ENCODE results near the gene CNST.

The CNST gene

GRCh38 chr1:246678816-246679793, 112.8 kb downstream of the CNST start:
- DNase-seq (ENCODE audit: low read depth), result no peak

- DNase-seq (ENCODE audit: low read depth), result no peak
Observed at GRCh38 chr1:246679794-246680177, 113.5 kb downstream of the CNST start.

- no peak for DNase-seq (ENCODE audit: low read depth)
Observed at GRCh38 chr1:246680190-246680589, 113.9 kb downstream of the CNST start.

GRCh38 chr1:246680696-246681130, 114.5 kb downstream of the CNST start:
- DNase-seq (ENCODE audit: low read depth), result no peak

GRCh38 chr1:246681900-246682895, 115.9 kb downstream of the CNST start:
- DNase-seq (ENCODE audit: low read depth), result no peak

GRCh38 chr1:246683521-246683920, 117.3 kb downstream of the CNST start:
- DNase-seq (ENCODE audit: low read depth), result no peak

- no peak for DNase-seq (ENCODE audit: low read depth)
Observed at GRCh38 chr1:246687002-246687401, 120.7 kb downstream of the CNST start.

GRCh38 chr1:246689409-246690008, 123.3 kb downstream of the CNST start:
- peak; percentile 12 for DNase-seq (ENCODE audit: low read depth)

- no peak for DNase-seq (ENCODE audit: low read depth)
Observed at GRCh38 chr1:246690100-246690499, 123.8 kb downstream of the CNST start.

GRCh38 chr1:246691622-246692495, 125.6 kb downstream of the CNST start:
- DNase-seq (ENCODE audit: low read depth), result no peak

- peak; percentile 15 for DNase-seq (ENCODE audit: low read depth)
Observed at GRCh38 chr1:246694213-246694895, 128.1 kb downstream of the CNST start.

- no peak for DNase-seq (ENCODE audit: low read depth)
Observed at GRCh38 chr1:246695136-246695535, 128.9 kb downstream of the CNST start.

GRCh38 chr1:246695666-246696065, 129.4 kb downstream of the CNST start:
- DNase-seq (ENCODE audit: low read depth), result no peak

- DNase-seq (ENCODE audit: low read depth), result no peak
Observed at GRCh38 chr1:246698466-246699094, 132.3 kb downstream of the CNST start.

- peak; percentile 64 for DNase-seq (ENCODE audit: low read depth)
Observed at GRCh38 chr1:246699095-246699735, 133.0 kb downstream of the CNST start.

GRCh38 chr1:246703581-246703980, 137.3 kb downstream of the CNST start:
- no peak for DNase-seq (ENCODE audit: low read depth)

GRCh38 chr1:246705368-246705767, 139.1 kb downstream of the CNST start:
- DNase-seq (ENCODE audit: low read depth), result no peak

- no peak for DNase-seq (ENCODE audit: low read depth)
Observed at GRCh38 chr1:246708166-246708565, 141.9 kb downstream of the CNST start.

- DNase-seq (ENCODE audit: low read depth), result no peak
Observed at GRCh38 chr1:246709196-246709595, 142.9 kb downstream of the CNST start.

All from CMK (cell line).